GM13976 (cell line): ENCODE measurements around the gene APBA3.

Source experiments
- DNase-seq: peaks from one replicate; pipeline ENCODE4 v3.0.0; 2012; ENCODE audit warnings: low spot score
- CTCF ChIP-seq: IDR thresholded peaks from 2 replicates; pipeline ENCODE4 v1.5.1; 2012; ENCODE audit warnings: borderline replicate concordance, mild to moderate bottlenecking; ENCODE audit not compliant: insufficient read depth; ENCODE audit errors: extremely low read depth, missing control alignments, control extremely low read depth
- in situ Hi-C: fragments of 300-500 bp; cut with MboI; formaldehyde crosslinking; loops from one replicate; pipeline ENCODE4 v1.12.0; 2022; ENCODE audit warnings: low sequenced_read_pairs, mixed read lengths, inconsistent platforms; ENCODE audit not compliant: unreplicated experiment

The APBA3 gene

GRCh38 chr19:3725640-3726310, 35.7 kb downstream of the APBA3 start:
- DNase-seq: no peak
- no peak for TF ChIP-seq CTCF
- in situ Hi-C loops: no loop called here

- TF ChIP-seq CTCF: no peak
- in situ Hi-C loops: no loop called here
- DNase-seq: no peak
These were observed 36.4 kb downstream of the APBA3 start for GRCh38 chr19:3725121-3725520.

GRCh38 chr19:3723883-3724282, 37.6 kb downstream of the APBA3 start:
- no peak for DNase-seq
- in situ Hi-C loops: no loop called here
- no peak for TF ChIP-seq CTCF

- no peak for DNase-seq
- in situ Hi-C loops: no loop called here
- TF ChIP-seq CTCF: no peak
These were observed 38.4 kb downstream of the APBA3 start for GRCh38 chr19:3723110-3723488.

- in situ Hi-C loops: no loop called here
- no peak for DNase-seq
- no peak for TF ChIP-seq CTCF
These were observed 38.9 kb downstream of the APBA3 start for GRCh38 chr19:3722443-3723109.

- DNase-seq: no peak
- in situ Hi-C loops: no loop called here
- no peak for TF ChIP-seq CTCF
These were observed 39.5 kb downstream of the APBA3 start for GRCh38 chr19:3721887-3722442.
